NCI-H510A (cell line): ENCODE measurements around the gene PSMB1.
"Not testable (repeated sequence)": the region's sequence is repeated elsewhere in the genome, so short reads cannot be mapped to it uniquely, and the experiment has no call there.

Source experiments
- DNase-seq: peaks from one replicate; lab custom pipeline; 2025; lab: John Stamatoyannopoulos, UW

Gene PSMB1

GRCh38 chr6:170502733-170503413 is 50.2 kb downstream of the PSMB1 start:
- DNase-seq: not testable (repeated sequence)

DNA sequence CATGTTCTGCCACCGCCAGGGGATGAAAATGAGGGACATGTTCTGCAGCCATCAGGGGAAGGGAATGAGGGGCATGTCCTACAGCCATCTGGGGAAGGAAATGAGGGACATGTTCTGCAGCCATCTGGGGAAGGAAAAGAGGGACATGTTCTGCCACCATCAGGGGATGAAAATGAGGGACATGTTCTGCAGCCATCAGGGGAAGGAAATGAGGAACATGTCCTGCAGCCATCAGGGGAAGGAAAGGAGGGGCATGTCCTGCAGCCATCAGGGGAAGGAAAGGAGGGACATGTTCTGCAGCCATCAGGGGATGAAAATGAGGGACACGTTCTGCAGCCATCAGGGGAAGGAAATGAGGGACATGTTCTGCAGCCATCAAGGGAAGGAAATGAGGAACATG is 50.8 kb downstream of the PSMB1 start:
- DNase-seq: not testable (repeated sequence)

DNA sequence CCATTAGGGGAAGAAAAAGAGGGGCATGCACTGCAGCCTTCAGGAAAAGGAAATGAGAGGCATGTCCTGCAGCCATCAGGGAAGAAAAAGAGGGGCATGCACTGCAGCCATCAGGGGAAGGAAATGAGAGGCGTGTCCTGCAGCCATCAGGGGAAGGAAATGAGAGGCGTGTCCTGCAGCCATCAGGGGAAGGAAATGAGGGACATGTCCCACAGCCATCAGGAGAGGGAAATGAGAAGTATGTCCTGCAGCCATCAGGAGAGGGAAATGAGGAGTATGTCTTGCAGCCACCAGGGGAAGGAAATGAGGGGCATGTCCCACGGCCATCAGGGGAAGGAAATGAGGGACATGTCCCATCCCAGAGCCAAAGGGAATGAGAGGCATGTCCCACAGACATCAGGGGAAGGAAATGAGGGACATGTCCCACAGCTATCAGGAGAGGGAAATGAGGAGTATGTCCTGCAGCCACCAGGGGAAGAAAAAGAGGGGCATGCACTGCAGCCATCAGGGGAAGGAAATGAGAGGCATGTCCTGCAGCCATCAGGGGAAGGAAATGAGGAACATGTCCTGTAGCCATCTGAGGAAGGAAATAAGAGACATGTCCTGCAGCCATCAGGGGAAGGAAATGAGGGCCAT is 52.0 kb downstream of the PSMB1 start:
- no peak for DNase-seq

DNA sequence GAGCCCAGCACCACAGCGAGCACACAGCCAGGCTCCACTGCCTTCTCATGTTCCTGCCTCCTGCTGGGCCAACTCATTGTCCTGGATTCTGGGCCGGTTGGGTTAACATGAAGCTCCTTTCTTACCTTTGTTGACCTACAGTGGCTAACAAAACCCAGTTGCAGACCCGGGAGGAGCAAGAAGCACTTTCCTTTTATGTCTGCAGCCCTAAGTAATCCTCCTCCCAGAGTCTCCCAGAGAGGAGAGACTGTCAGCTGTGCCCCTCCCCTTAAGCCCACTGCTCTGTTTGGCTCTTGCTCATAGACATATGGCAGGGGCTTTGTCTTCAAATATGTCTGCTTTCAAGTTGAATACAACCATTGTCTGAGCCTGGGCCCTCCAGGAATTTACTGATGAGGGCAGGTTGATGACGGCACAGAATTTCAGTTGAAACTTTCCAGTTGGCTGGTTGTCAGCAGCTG is 55.2 kb downstream of the PSMB1 start:
- DNase-seq: no peak

- no peak for DNase-seq
Observed at GRCh38 chr6:170493354-170493753, 59.8 kb downstream of the PSMB1 start.

DNA sequence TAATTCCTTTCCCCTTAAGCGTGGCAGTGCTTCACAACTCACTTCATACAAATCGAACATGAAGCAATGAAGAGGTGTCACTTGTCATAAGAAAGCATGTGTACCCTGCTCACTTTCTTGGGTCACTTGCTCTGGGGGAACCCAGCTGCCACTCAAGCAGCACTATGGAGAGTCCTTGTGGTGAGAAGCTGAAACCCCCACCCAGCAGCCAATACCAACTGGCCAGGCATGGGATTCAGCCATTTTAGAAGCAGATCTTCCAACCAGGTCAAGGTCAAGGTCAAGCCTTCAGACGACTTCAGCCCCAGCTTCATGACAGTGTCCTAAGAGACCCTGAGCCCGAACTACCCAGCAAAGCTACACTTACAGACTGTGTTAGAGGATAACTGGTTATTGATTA is 62.8 kb downstream of the PSMB1 start:
- DNase-seq: no peak

DNA sequence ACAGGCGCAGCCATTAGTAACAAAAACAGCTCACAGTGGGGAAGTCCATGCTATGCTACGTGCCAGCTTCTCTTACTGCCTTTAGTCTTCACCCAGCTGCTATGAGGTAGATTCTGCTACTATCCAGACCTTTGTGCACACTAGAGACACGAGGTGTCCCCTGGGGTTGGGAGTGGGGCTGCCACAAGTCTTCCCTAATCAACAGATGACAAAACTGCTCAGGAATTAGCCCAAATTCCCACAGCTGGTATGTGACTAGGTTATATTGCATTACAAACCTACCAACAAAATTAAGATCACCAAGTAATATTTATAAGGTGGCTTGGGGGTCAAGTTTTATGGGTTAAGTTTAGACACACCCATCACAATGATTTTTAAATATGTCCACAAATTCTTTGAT is 63.3 kb downstream of the PSMB1 start:
- DNase-seq: no peak

GRCh38 chr6:170487707-170488329 is 65.3 kb downstream of the PSMB1 start:
- DNase-seq: no peak

DNA sequence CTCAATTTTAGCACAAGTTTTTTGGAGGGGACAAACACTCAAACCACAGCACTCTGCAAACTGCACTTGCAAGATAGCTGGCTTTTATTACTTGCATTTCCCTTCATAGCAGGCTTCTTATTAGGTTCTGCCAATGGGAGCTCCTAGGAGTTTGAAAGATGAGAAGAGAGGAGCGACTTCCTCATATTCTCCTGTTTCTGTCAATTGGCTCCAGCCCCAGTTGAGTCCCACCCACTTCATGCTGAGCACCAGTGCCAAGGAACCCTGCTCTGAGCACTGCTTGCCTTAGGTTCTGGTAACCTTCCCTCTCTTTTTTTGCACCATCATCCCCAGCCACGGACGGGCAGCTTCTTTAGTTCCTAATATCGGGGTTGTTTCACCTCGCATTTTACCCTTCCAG is 67.9 kb downstream of the PSMB1 start:
- DNase-seq: no peak
